ENCODE data around the gene SAMD14.

The SAMD14 gene

GRCh38 chr17:50132104-50132794, 2.3 kb upstream of the SAMD14 start:
- no peak for DNase-seq

GRCh38 chr17:50130559-50131305, 772 bp upstream of the SAMD14 start:
- no peak for DNase-seq

DNA sequence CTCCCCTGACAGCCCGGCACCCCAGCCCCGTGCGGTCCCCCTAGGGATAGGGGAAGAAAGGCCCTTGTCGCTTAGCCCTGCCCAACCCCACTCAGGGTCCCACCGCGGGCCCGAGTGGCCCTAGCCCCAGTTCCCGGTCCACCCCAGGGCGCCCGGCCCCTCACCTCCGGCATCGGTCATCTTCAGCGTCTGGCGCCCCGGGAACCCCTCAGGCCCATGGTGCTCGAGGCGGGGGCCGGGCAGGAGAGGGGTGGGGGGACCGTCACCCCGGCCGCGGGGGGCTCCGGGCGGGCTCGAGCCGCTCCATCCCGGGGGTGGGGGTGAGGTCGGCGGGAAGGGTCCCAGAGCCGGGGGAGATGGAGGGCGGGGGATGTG, 620 bp downstream of the SAMD14 start:
- DNase-seq: no peak

DNA sequence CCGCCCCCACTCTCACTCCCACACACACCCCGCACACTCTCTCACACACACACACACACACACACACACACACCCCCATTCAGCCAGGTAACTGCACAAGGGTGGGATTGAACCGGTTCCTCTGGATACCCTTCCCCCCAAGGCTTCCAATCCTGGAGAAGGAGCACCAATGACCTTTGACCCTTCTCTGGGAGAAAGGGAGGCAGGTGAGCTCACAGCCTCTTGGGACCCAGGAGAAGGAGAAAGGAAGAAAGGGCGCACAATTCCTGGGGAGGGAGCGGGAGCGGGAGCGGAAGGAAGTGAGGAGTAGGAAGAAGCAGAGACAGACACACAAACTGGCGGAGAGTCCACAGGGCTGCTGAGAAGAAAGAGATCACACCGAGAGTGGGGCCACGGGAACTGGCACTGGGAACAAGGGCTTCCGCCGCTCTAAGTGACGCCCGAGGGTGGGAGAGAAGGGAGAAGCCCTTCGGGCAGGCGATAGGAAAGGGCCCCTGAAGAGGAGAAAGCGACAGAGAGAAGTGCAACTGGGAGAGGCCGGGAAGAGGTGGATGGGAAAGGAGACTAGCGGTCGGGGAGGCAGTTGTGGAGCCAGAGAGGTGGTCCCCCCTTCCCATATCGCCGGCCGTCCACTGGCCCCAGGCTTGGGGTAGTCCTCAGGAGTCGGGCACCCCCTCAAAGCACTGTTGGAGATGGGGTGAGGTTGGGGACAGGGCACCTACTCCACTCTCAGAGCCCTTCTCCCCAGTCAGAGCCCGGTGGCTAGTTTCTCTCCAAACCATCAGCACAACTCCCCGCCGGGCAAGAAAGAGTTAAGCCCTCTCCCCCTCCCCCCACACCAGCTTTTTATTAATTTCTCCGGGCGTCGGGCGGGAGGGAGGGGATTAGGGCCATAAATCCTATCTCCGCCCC, 1.3 kb downstream of the SAMD14 start:
- DNase-seq: no peak

GRCh38 chr17:50127697-50128361, 2.1 kb downstream of the SAMD14 start:
- DNase-seq: no peak

DNA sequence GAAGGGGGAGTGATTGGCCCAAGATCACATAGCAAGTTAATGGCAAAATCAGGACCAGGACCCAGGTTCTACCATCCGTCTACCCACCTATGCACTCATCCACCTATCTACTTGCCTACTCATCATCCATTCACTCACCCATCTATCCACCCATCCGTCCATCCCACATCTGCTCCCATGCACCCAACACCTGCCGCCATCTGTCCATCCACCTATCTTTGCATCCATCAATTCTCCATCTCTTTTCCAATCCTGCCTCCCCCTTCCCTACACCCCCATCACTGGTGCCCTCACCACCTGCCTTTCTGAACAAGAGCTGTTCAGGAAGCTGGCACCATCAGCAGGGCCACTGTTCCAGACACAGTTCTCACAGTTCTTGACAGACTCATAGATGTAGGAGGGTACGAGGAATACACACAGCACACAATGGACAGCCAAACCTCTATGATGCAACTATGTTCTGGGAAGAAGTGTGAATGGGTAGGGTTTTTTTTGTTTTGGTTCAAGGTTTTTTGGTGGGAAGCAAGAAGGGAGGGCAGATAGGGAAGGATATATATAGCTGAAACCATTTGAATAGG, 4.5 kb downstream of the SAMD14 start:
- no peak for DNase-seq

- DNase-seq: no peak
These were observed 6.2 kb downstream of the SAMD14 start for GRCh38 chr17:50123649-50124349.

GRCh38 chr17:50122945-50123344, 7.0 kb downstream of the SAMD14 start:
- no peak for DNase-seq

DNA sequence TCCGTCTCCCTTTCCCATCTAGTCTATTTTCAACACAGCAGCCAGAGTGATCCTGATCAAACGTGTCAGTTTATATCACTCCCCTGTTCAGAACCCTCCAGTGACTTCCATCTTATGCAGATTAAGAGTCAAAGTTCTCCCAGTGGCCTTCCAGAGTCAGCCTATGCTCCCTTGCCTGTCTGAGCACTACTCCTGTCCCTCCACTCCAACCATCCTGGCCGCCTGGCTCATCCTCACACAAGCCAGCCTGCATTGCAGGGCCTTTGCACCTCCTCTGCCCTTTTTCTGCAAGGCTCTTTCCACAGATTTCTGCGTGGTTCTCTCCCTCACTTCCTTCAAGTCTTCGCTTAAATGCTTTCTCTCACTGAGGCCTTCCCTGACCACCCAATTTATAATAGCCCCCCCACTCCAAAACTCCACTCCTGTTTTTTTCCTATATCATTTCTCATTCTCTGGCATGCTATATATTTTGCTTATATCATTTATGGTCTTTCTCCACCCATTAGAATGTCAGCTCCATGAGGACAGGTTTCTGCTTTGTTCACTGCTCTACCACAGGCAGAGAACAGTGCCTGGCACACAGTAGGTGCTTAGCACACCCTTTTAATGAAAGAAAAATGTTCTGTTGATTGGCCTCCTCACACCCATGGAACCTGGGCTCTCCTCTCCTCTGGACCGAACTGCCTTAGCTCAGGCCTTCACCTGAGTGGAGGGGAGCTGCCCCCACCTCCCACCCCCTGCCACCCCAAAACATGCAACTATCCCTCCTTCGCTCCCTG, 9.3 kb downstream of the SAMD14 start:
- DNase-seq: no peak

- no peak for DNase-seq
These were observed 11.1 kb downstream of the SAMD14 start for GRCh38 chr17:50118828-50119218.

- no peak for DNase-seq
These were observed 11.7 kb downstream of the SAMD14 start for GRCh38 chr17:50118076-50118827.

DNA sequence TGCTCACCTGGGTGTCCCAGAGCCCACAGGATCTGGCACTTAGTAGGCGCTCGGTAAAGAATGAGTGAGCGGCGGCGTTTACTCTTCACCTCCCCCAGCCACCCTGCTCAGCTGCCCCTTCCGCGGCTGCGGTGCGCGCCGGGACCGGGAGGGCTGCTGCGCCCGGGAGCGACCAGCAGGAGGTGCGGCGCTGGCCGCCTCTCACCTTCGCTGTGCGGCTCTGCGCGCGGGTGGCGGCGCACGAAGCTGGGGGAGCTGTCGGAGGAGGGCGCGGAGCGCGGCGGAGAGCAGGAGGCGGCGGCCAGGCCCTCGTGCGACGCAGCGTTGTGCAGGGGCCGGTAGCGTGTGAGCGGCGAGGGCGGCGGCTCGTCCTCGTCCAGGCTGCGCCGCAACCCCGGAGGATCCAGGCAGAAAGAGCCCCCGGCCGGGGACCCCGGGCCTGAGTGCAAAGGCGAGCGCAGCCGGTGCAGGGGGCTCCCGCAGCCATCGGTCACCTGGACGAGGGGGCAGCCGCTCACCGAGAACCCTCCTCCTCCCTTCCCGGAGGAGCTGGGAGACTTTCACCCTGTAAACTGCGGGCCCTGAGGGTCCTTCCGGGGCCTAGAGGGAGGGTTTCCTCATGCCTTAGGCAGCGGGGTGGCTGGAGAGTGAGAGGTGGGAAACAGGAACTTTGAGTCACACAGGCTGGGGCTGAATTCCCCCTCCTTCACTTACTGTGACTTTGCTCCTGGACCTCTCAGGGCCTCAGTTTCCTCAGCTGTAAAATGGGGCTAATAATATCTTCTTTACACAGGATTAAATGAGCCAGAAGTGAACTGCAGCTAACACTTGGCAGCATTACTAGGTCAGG, 12.5 kb downstream of the SAMD14 start:
- no peak for DNase-seq

- DNase-seq: no peak
These were observed 14.2 kb downstream of the SAMD14 start for GRCh38 chr17:50115756-50116155.

GRCh38 chr17:50114849-50115357, 15.1 kb downstream of the SAMD14 start:
- DNase-seq: no peak

DNA sequence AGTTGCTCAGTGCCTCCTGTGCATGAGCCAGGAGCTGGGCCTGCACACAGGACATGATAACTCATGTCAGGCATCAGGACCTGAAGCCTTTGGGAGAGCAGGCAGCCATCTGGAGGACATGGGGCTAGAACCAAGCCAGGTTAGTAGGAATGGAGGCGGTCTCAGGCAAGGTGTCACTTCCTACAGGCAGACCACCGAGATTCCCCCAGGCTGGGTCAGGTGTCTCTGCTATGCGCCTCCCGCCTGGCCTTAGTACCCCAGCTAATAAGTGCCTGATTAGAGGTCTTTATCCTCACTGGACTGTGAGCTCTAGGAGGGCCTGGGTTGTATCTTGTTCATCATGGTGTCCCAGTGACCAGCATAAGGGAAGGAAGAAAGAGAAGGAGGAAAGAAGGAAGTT, 15.6 kb downstream of the SAMD14 start:
- DNase-seq: no peak

- no peak for DNase-seq
These were observed 16.2 kb downstream of the SAMD14 start for GRCh38 chr17:50113624-50114320.

GRCh38 chr17:50112694-50113093, 17.3 kb downstream of the SAMD14 start:
- no peak for DNase-seq
